Middle frontal gyrus (tissue), 1 donor: ENCODE results near the gene RASGRP2.
"Not testable (repeated sequence)": the region's sequence is repeated elsewhere in the genome, so short reads cannot be mapped to it uniquely, and the experiment has no call there.

Experiments used
- DNase-seq: peaks from one replicate; pipeline ENCODE4 v3.0.0-alpha.2; 2015; ENCODE audit warnings: low spot score; ENCODE audit errors: extremely low spot score

The RASGRP2 gene

GRCh38 chr11:64720640-64721358 is 23.1 kb downstream of the RASGRP2 start:
- no peak for DNase-seq

GRCh38 chr11:64720167-64720566 is 23.8 kb downstream of the RASGRP2 start:
- DNase-seq, result no peak

GRCh38 chr11:64719406-64719805 is 24.5 kb downstream of the RASGRP2 start:
- no peak for DNase-seq

GRCh38 chr11:64718780-64719124 is 25.2 kb downstream of the RASGRP2 start:
- no peak for DNase-seq

GRCh38 chr11:64718084-64718779 is 25.7 kb downstream of the RASGRP2 start:
- no peak for DNase-seq

GRCh38 chr11:64717268-64717578 is 26.7 kb downstream of the RASGRP2 start:
- no peak for DNase-seq

GRCh38 chr11:64716473-64717267 is 27.3 kb downstream of the RASGRP2 start:
- DNase-seq, result no peak

GRCh38 chr11:64715756-64716472 is 28.0 kb downstream of the RASGRP2 start:
- DNase-seq, result no peak

- DNase-seq, result no peak
Measured at GRCh38 chr11:64715110-64715509, 28.8 kb downstream of the RASGRP2 start.

GRCh38 chr11:64714666-64715065 is 29.3 kb downstream of the RASGRP2 start:
- no peak for DNase-seq

- no peak for DNase-seq
Measured at GRCh38 chr11:64713781-64714363, 30.1 kb downstream of the RASGRP2 start.

GRCh38 chr11:64713016-64713707 is 30.8 kb downstream of the RASGRP2 start:
- DNase-seq, result no peak

- no peak for DNase-seq
Measured at GRCh38 chr11:64712430-64713015, 31.4 kb downstream of the RASGRP2 start.

- no peak for DNase-seq
Measured at GRCh38 chr11:64711956-64712362, 32.0 kb downstream of the RASGRP2 start.

- DNase-seq, result no peak
Measured at GRCh38 chr11:64711138-64711955, 32.6 kb downstream of the RASGRP2 start.

- DNase-seq, result no peak
Measured at GRCh38 chr11:64710418-64711137, 33.4 kb downstream of the RASGRP2 start.

GRCh38 chr11:64705501-64705900 is 38.4 kb downstream of the RASGRP2 start:
- no peak for DNase-seq

GRCh38 chr11:64703048-64703447 is 40.9 kb downstream of the RASGRP2 start:
- no peak for DNase-seq

GRCh38 chr11:64701956-64702355 is 42.0 kb downstream of the RASGRP2 start:
- DNase-seq, result not testable (repeated sequence)
